Tibial nerve (tissue), 4 donors: ENCODE data around the gene SANBR. TPM values are rescaled to one million over a fixed set of nuclear protein-coding genes. Genes with fewer than 3 reads are reported as not detected.

ENCODE experiments used
- DNase-seq, 2 donors: peaks; one replicate each; pipeline ENCODE4 v3.0.0-alpha.2; 2019; ENCODE audit warnings: low spot score in 2 of 2
- H3K27ac ChIP-seq, 4 donors: fragments of 200-600 bp; sonication (generic) in 3 of 4; one replicate each; pipeline ENCODE4 v1.5.1; 2017 to 2019; ENCODE audit warnings: mild to moderate bottlenecking in 1 of 4
- H3K27me3 ChIP-seq, 2 donors: fragments of 200-600 bp; sonication (generic) in 1 of 2; one replicate each; pipeline versions ENCODE4 v1.5.1 to v1.6.0; 2017 to 2019
- H3K36me3 ChIP-seq, 3 donors: fragments of 200-600 bp; sonication (generic); one replicate each; pipeline ENCODE4 v1.5.1; 2018 to 2019
- H3K4me1 ChIP-seq, 4 donors: fragments of 200-600 bp; sonication (generic) in 3 of 4; one replicate each; pipeline ENCODE4 v1.5.1; 2017 to 2019
- H3K4me3 ChIP-seq, 4 donors: fragments of 200-600 bp; sonication (generic) in 3 of 4; one replicate each; pipeline ENCODE4 v1.5.1; 2017 to 2019; ENCODE audit warnings: mild to moderate bottlenecking in 1 of 4, moderate library complexity in 1 of 4
- H3K9me3 ChIP-seq, 4 donors: fragments of 200-600 bp; sonication (generic) in 3 of 4; one replicate each; pipeline ENCODE4 v1.5.1; 2017 to 2019
- EP300 ChIP-seq, 2 donors: sonication (generic); formaldehyde crosslinking; IDR thresholded peaks; one replicate each; pipeline ENCODE4 v1.6.1; 2017; ENCODE audit warnings: antibody characterized with exemption in 2 of 2, mild to moderate bottlenecking in 1 of 2
- POLR2A ChIP-seq, 2 donors: fragments of 450-650 bp; IDR thresholded peaks; one replicate each; pipeline ENCODE4 v1.6.1; 2017; ENCODE audit warnings: antibody characterized with exemption in 2 of 2, mild to moderate bottlenecking in 2 of 2, moderate library complexity in 2 of 2
- WGBS, 2 donors: methylation state at CpG; one replicate each; pipeline ENCODE4 v1.1.5; 2018; 5-methylcytosine and 5-hydroxymethylcytosine counted together
- total RNA-seq, 4 donors: library from RNA; depleted of rRNA; stranded (reverse); fragments of >200 nt; gene quantifications; one replicate each; pipeline ENCODE4 v1.1.0, GENCODE V29; 2016
- TF ChIP-seq, protein P1 (sequence below), 5 experiments: fragments of 200-600 bp in 3 of 5; fragments of 450-650 bp in 2 of 5; sonication (generic) in 3 of 5; IDR thresholded peaks; one replicate each; pipeline ENCODE4 v1.5.1; 2016 to 2019; ENCODE audit warnings: antibody characterized with exemption in 5 of 5, mild to moderate bottlenecking in 3 of 5, moderate library complexity in 2 of 5

SANBR gene
- total RNA-seq, 4 donors from 2014 or later = 5.3 to 18.2 (median 14.5) TPM

GRCh38 chr2:61109291-61109690 is 43.6 kb downstream of the SANBR start:
- Histone ChIP-seq H3K9me3 (no peaks in the 10 kb centered on the region), H3K4me1 (no peaks in the 10 kb centered on the region), H3K4me3 (no peak overlapping the region), H3K27ac (no peak overlapping the region), H3K36me3 (peaks cover 0 to 77% (median 0%) of the 10 kb centered on the region in 3 donors), H3K27me3 (no peaks in the 10 kb centered on the region)
- no peak for DNase-seq
- WGBS, 2 donors = 85 to 96% methylated on average over 2 of the region's 2 CpGs
- no peak for TF ChIP-seq EP300 (IDR thresholded peaks at IDR 0.05)
- no peak for TF ChIP-seq POLR2A (IDR thresholded peaks at IDR 0.05)
- TF ChIP-seq, protein P1, sequence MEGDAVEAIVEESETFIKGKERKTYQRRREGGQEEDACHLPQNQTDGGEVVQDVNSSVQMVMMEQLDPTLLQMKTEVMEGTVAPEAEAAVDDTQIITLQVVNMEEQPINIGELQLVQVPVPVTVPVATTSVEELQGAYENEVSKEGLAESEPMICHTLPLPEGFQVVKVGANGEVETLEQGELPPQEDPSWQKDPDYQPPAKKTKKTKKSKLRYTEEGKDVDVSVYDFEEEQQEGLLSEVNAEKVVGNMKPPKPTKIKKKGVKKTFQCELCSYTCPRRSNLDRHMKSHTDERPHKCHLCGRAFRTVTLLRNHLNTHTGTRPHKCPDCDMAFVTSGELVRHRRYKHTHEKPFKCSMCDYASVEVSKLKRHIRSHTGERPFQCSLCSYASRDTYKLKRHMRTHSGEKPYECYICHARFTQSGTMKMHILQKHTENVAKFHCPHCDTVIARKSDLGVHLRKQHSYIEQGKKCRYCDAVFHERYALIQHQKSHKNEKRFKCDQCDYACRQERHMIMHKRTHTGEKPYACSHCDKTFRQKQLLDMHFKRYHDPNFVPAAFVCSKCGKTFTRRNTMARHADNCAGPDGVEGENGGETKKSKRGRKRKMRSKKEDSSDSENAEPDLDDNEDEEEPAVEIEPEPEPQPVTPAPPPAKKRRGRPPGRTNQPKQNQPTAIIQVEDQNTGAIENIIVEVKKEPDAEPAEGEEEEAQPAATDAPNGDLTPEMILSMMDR (IDR thresholded peaks at IDR 0.05) = no peak

DNA sequence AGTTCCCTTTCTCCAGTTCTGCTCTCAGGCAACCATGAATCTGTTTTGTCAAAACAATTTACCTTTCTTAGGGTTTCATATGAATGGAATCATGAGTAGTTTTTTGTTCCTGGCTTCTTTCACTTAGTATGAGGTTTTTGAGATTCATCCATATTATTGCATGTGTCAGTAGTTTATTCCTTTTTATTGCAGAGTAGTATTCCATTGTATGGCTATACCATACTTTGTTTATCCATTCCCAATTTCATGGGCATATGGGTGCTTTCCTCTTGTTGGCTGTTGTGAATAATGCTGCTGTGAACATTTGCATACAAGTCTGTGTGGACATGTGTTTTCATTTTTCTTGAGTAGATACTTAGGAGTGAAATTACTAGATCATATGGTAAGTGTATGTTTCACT is 46.0 kb downstream of the SANBR start:
- Histone ChIP-seq H3K27ac (no peak overlapping the region), H3K36me3 (peaks cover 0 to 75% (median 0%) of the 10 kb centered on the region in 3 donors), H3K9me3 (no peaks in the 10 kb centered on the region), H3K4me3 (no peak overlapping the region), H3K4me1 (no peaks in the 10 kb centered on the region), H3K27me3 (no peaks in the 10 kb centered on the region)
- no peak for TF ChIP-seq EP300 (IDR thresholded peaks at IDR 0.05)
- TF ChIP-seq POLR2A (IDR thresholded peaks at IDR 0.05) = no peak
- TF ChIP-seq, protein P1 (IDR thresholded peaks at IDR 0.05) = no peak
- no peak for DNase-seq

GRCh38 chr2:61114147-61114546 is 48.5 kb downstream of the SANBR start:
- TF ChIP-seq POLR2A (IDR thresholded peaks at IDR 0.05) (no peak), EP300 (IDR thresholded peaks at IDR 0.05) (no peak)
- TF ChIP-seq, protein P1 (IDR thresholded peaks at IDR 0.05) = no peak
- Histone ChIP-seq H3K9me3 (no peaks in the 10 kb centered on the region), H3K36me3 (peaks cover 0 to 94% (median 0%) of the 10 kb centered on the region in 3 donors), H3K4me3 (no peak overlapping the region), H3K27ac (no peak overlapping the region), H3K4me1 (no peaks in the 10 kb centered on the region), H3K27me3 (no peaks in the 10 kb centered on the region)
- 64 to 67% methylated on average over 6 of the region's 6 CpGs for WGBS, 2 donors
- no peak for DNase-seq

Other genes with a start within 250 kb of the SANBR start
- 10 to 100 TPM; 10.5 to 17.3 (median 12.7) TPM for gene REL, start 184.3 kb upstream of the SANBR start, total RNA-seq
- 10 to 100 TPM; 14.7 to 22.2 (median 19.3) TPM for gene PEX13, start 48.2 kb upstream of the SANBR start, total RNA-seq
- 10 to 100 TPM in 1 of 4 donors, 1 to 10 TPM in 3; 3.0 to 14.2 (median 6.2) TPM for gene PUS10, start 47.6 kb upstream of the SANBR start, total RNA-seq
- 10 to 100 TPM in 3 of 4 donors, 1 to 10 TPM in 1; 8.4 to 28.6 (median 21.2) TPM for gene C2orf74, start 96.3 kb downstream of the SANBR start, total RNA-seq